ENCODE measurements around the gene NMRAL1. TPM values are rescaled to one million over a fixed set of nuclear protein-coding genes. Genes with fewer than 3 reads are reported as not detected.

The NMRAL1 gene
- polyA plus RNA-seq, 1 donor from 2014 or later: 6.3 TPM

GRCh38 chr16:4498546-4499195 is 24.2 kb upstream of the NMRAL1 start:
- Histone ChIP-seq H3K36me3 (ENCODE audit: insufficient read depth, low read length) (no peaks in the 10 kb centered on the region), H3K27ac (ENCODE audit: low read length) (no peak overlapping the region), H3K4me3 (ENCODE audit: low read length) (no peak overlapping the region), H4K20me1 (ENCODE audit: insufficient read depth) (no peaks in the 10 kb centered on the region), H3F3A (ENCODE audit: insufficient read depth, low read length, poor library complexity, severe bottlenecking) (no peaks in the 10 kb centered on the region), H3K79me2 (replicated peaks; ENCODE audit: insufficient read depth, low read length) (no peaks in the 10 kb centered on the region), H2AFZ (ENCODE audit: low read depth, low read length) (no peak overlapping the region), H3K9me2 (ENCODE audit: insufficient read depth, low read length) (no peaks in the 10 kb centered on the region), H3K9me3 (ENCODE audit: low read length) (no peaks in the 10 kb centered on the region), H3K9ac (ENCODE audit: low read length) (no peak overlapping the region), H3K4me2 (ENCODE audit: low read length) (no peak overlapping the region), H3K27me3 (ENCODE audit: insufficient read depth, low read depth, low read length) (no peaks in the 10 kb centered on the region)
- TF ChIP-seq RAD21 (conservative IDR thresholded peaks at IDR 0.05) (no peak), EZH2 (IDR thresholded peaks at IDR 0.05; ENCODE audit: borderline replicate concordance, insufficient read depth, low read length, poor library complexity, severe bottlenecking) (no peak), EP300 (conservative IDR thresholded peaks at IDR 0.05; ENCODE audit: poor library complexity, severe bottlenecking) (no peak), POLR2AphosphoS5 (IDR thresholded peaks at IDR 0.05) (no peak), TAF1 (IDR thresholded peaks at IDR 0.05; ENCODE audit: low read depth) (no peak), SMC3 (conservative IDR thresholded peaks at IDR 0.05; ENCODE audit: poor library complexity) (no peak), MXI1 (conservative IDR thresholded peaks at IDR 0.05; ENCODE audit: poor library complexity, severe bottlenecking) (no peak), REST (IDR thresholded peaks at IDR 0.05; ENCODE audit: borderline replicate concordance) (no peak), CTCF (IDR thresholded peaks at IDR 0.05; ENCODE audit: poor library complexity, severe bottlenecking) (no peak)

GRCh38 chr16:4496305-4496704 is 21.9 kb upstream of the NMRAL1 start:
- no peak overlapping the region for H3K4me3 ChIP-seq (ENCODE audit: low read length)
- H2AFZ ChIP-seq (ENCODE audit: low read depth, low read length): no peak overlapping the region
- H3K79me2 ChIP-seq (replicated peaks; ENCODE audit: insufficient read depth, low read length): no peaks in the 10 kb centered on the region
- TF ChIP-seq SMC3 (conservative IDR thresholded peaks at IDR 0.05; ENCODE audit: poor library complexity) (no peak), MXI1 (conservative IDR thresholded peaks at IDR 0.05; ENCODE audit: poor library complexity, severe bottlenecking) (no peak), CTCF (IDR thresholded peaks at IDR 0.05; ENCODE audit: poor library complexity, severe bottlenecking) (no peak)
- no peaks in the 10 kb centered on the region for H3K27me3 ChIP-seq (ENCODE audit: insufficient read depth, low read depth, low read length)
- no peaks in the 10 kb centered on the region for H3K9me3 ChIP-seq (ENCODE audit: low read length)
- H3F3A ChIP-seq (ENCODE audit: insufficient read depth, low read length, poor library complexity, severe bottlenecking): no peaks in the 10 kb centered on the region
- no peaks in the 10 kb centered on the region for H3K9me2 ChIP-seq (ENCODE audit: insufficient read depth, low read length)
- H3K36me3 ChIP-seq (ENCODE audit: insufficient read depth, low read length): no peaks in the 10 kb centered on the region
- H4K20me1 ChIP-seq (ENCODE audit: insufficient read depth): no peaks in the 10 kb centered on the region
- H3K9ac ChIP-seq (ENCODE audit: low read length): no peak overlapping the region
- H3K4me2 ChIP-seq (ENCODE audit: low read length): no peak overlapping the region
- no peak overlapping the region for H3K27ac ChIP-seq (ENCODE audit: low read length)
